Activated T-helper 17 cell treated with anti-CD3 and anti-CD28 coated beads, Interleukin-2, amount 50 U/mL, for 72 hours (primary cell): Measurements from ENCODE around the gene CCER1. TPM values are rescaled to one million over a fixed set of nuclear protein-coding genes. Genes with fewer than 3 reads are reported as not detected.

Source experiments
- ATAC-seq: fragments of 150-1000 bp; cut with Tn5 transposase; replicated peaks from 2 replicates; pipeline ENCODE4 v1.10.0; 2021; ENCODE audit warnings: mild to moderate bottlenecking, moderate library complexity
- H3K27ac Mint-ChIP-seq: one replicate; pipeline ENCODE4 v1.8.0; 2022; ENCODE audit warnings: mixed read lengths
- H3K27me3 Mint-ChIP-seq: one replicate; pipeline ENCODE4 v1.8.0; 2022; ENCODE audit warnings: mixed read lengths
- H3K36me3 Mint-ChIP-seq: one replicate; pipeline ENCODE4 v1.8.0; 2022; ENCODE audit warnings: low read depth, mild to moderate bottlenecking, mixed read lengths
- H3K4me1 Mint-ChIP-seq: one replicate; pipeline ENCODE4 v1.8.0; 2022; ENCODE audit warnings: mixed read lengths
- H3K4me3 Mint-ChIP-seq: one replicate; pipeline ENCODE4 v1.8.0; 2022; ENCODE audit warnings: mild to moderate bottlenecking, mixed read lengths
- H3K9me3 Mint-ChIP-seq: one replicate; pipeline ENCODE4 v1.8.0; 2022; ENCODE audit warnings: mixed read lengths
- total RNA-seq, 2 donors: library from RNA; stranded (reverse); gene quantifications; one replicate each; pipeline ENCODE4 v1.2.3, GENCODE V29; 2022

Gene CCER1
- total RNA-seq, 2 donors from 2014 or later, result not detected

DNA sequence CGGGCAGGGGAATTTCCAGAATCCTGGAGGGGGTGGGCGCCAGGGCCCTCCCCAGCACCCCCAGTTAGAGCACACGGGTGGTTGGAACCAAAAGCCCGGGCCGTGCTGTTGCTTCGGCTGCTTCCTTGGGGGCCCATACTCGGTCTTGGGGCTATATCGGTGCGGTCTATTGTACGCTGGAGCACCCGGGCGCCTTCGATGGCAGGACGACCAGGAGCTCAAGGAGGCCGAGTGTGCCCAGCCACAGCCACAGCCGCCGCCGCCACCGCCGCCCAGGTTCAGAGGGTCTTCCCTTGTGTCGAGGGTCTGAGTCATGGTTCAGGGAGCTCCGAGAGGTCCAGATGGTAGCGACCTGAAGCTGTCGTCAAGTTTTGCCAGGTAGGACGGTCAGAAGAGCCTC, 548 bp downstream of the CCER1 start:
- Mint-ChIP-seq H3K4me1 (no peaks in the 10 kb centered on the region), H3K27ac (no peak overlapping the region), H3K36me3 (no peaks in the 10 kb centered on the region), H3K9me3 (no peaks in the 10 kb centered on the region), H3K4me3 (no peak overlapping the region), H3K27me3 (peaks cover 4% of the 10 kb centered on the region)
- no peak for ATAC-seq

DNA sequence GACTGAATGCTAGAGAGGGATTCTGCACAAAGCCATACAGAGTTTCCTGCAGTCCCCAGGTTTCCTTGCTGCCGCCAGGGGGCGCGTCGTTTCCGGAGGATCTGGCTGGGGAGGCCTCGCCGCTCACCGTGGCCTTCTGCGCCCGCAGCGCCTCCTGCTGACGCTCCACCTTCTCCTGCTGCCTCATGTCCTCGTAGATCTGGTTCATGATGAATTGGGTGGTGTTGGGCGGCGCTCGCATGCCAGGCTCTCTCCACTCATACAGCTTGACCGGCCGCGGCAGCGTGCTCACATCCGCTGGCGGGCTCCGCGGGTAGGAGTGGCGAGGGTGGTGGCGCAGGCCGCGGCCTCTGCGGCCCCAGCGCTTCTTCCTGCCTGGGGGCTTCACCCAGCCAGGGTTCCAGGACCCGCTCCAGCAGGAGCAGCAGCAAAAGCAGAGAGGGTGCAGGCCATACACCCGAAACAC, 987 bp downstream of the CCER1 start:
- ATAC-seq, result no peak
- Mint-ChIP-seq H3K4me1 (no peaks in the 10 kb centered on the region), H3K9me3 (no peaks in the 10 kb centered on the region), H3K36me3 (no peaks in the 10 kb centered on the region), H3K4me3 (no peak overlapping the region), H3K27ac (no peak overlapping the region), H3K27me3 (peaks cover 4% of the 10 kb centered on the region)

DNA sequence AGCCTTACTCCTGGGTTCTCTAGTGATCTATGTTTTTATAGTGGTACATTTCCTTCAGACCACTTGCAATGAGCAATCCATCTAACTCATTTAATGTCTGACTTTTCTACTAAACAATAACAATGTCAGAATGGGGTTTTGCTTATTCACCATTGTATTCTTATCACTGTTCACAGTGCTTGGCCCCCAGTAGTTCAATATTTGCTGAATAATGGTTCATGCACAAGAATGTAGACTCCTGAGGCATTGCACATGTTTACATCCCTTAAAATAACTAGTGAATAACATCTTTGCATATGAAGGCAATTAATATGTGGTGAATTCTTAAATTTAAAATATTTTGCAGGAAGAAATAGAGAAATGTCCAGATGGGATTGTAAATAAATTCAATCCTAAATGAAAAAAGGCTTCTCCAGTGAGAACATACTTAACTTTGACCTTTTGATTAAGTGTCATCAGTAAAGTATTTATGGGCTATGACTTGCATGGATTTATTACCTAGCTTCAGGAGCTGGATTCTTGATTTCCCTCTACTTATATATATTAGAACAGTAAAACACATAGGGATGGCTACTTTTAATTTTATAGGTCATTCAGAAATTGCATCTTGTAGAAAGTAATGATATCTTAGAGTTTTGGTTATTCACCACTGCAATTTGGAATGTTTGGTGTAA, 3.4 kb downstream of the CCER1 start:
- Mint-ChIP-seq H3K36me3 (no peaks in the 10 kb centered on the region), H3K27ac (no peak overlapping the region), H3K4me1 (no peaks in the 10 kb centered on the region), H3K9me3 (no peaks in the 10 kb centered on the region), H3K4me3 (no peak overlapping the region), H3K27me3 (peaks cover 4% of the 10 kb centered on the region)
- ATAC-seq, result no peak

DNA sequence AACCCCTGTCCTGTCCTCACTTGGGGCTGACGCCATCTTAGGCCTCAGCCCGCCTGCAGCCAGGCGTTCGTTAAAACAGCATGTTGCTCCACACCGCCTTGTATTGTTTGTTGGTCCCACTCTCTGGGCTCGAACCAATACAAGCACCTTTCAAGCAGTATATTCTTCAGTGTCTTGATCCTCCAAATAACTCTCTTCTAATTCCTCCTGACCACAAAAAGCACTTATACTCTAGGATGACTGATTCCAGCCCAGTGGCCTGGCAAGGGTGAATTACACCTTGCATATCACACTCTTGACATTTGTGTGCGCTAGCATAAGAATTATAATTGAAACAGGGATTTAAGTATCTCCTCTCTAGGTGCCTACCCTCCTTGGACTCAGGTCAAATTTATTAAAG, 7.1 kb downstream of the CCER1 start:
- H3K4me1 Mint-ChIP-seq, result no peaks in the 10 kb centered on the region
- no peaks in the 10 kb centered on the region for H3K9me3 Mint-ChIP-seq
- H3K4me3 Mint-ChIP-seq, result no peak overlapping the region
- no peaks in the 10 kb centered on the region for H3K27me3 Mint-ChIP-seq
- no peaks in the 10 kb centered on the region for H3K36me3 Mint-ChIP-seq
- no peak overlapping the region for H3K27ac Mint-ChIP-seq
- no peak for ATAC-seq

DNA sequence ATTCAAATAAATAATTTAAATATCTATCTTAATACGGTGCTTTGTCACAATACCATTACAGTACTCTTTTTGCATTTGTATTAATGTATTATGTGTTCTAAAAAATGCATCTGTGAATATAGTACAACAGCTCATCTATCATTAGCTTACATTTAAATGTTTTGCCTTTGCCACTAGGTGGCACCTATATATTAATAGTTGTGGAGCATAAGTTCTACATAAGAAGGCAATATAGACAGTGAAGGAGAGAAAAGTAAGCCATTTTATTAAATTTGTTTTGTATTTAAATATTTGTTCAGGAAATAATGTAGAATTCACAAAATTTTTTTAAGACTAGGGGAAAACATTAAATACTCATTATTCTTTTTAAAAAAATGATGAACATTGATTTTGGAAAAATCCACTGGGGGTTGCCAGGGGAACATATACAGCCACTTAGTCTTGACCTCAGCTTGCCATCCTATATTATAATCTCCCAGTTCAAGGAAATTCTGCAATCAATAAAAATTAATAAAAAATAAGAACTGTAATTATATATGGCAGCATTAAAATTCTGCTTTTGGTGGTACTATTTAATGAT, 9.8 kb downstream of the CCER1 start:
- no peak for ATAC-seq
- no peak overlapping the region for H3K27ac Mint-ChIP-seq
- no peak overlapping the region for H3K4me3 Mint-ChIP-seq
- no peaks in the 10 kb centered on the region for H3K27me3 Mint-ChIP-seq
- no peaks in the 10 kb centered on the region for H3K36me3 Mint-ChIP-seq
- no peaks in the 10 kb centered on the region for H3K4me1 Mint-ChIP-seq
- no peaks in the 10 kb centered on the region for H3K9me3 Mint-ChIP-seq

DNA sequence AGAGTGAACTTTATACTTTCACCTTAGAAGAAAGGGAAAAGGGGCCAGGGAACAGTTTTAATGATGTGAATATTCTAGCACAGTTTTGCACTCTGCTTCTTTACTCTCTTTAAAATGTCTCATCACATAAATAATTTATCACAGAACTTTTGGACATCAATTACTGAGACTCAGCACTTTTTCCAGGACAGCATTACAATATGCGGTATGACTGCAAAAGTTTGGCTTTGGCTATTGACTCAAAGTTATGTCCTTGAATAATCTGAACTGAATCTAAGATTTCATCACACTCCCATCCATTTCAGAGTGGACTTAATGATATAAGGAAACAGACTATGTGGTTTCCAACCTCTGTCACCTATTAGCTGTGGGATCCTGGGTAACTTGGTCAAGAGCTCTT, 11.7 kb downstream of the CCER1 start:
- H3K27ac Mint-ChIP-seq, result no peak overlapping the region
- no peaks in the 10 kb centered on the region for H3K9me3 Mint-ChIP-seq
- peaks cover 8% of the 10 kb centered on the region for H3K27me3 Mint-ChIP-seq
- no peaks in the 10 kb centered on the region for H3K36me3 Mint-ChIP-seq
- no peaks in the 10 kb centered on the region for H3K4me1 Mint-ChIP-seq
- no peak for ATAC-seq
- no peak overlapping the region for H3K4me3 Mint-ChIP-seq

DNA sequence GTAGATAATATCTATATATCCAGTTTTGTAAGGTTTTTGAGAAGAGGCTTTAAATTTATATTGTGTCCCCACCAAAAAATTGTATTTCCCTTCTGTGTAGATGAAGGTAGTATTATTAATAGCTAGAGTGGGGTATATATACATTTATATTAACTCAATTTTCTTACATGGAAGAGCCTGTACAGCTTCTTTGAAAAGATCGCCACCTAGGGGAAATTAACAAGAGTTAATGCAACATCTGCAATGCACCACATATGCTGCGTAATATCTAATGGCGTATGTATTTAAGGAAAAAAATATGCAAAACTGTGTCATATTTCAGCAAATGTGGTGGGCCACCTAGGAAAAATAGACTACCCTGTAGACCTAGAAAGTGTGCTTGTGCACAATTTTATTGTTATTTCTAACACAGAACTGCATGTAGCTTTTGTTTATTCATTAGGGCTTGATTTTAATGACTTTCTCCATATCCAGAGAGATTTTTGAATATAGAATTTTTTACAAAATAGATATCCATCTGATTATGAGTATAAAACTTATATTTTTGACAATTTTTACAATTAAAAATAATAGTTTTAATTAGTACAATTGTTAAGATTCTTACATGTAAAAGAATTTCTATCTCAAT, 14.0 kb downstream of the CCER1 start:
- no peak overlapping the region for H3K4me3 Mint-ChIP-seq
- no peaks in the 10 kb centered on the region for H3K9me3 Mint-ChIP-seq
- no peak overlapping the region for H3K27ac Mint-ChIP-seq
- H3K4me1 Mint-ChIP-seq, result no peaks in the 10 kb centered on the region
- no peaks in the 10 kb centered on the region for H3K36me3 Mint-ChIP-seq
- ATAC-seq, result no peak
- H3K27me3 Mint-ChIP-seq, result peaks cover 19% of the 10 kb centered on the region

DNA sequence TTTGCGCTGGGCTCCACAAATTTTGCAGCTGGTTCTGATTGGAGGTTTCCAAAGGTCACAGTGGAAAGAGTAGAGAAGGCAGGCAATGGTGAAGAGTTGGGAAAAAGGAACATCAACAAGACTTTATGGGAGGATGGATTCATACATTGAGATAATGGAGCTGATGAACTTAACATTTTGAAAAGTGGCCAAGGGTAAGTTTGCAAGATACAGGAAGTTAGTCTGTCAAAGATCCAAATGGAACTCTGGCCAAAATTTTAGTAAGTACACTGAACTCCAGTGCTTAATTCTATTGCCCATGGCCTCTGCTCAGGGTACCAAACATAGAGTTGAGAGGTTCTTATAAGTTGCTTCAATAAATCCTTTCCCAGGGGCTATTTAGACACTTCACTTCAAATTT, 15.6 kb downstream of the CCER1 start:
- no peaks in the 10 kb centered on the region for H3K36me3 Mint-ChIP-seq
- H3K4me1 Mint-ChIP-seq, result no peaks in the 10 kb centered on the region
- no peak overlapping the region for H3K4me3 Mint-ChIP-seq
- H3K27me3 Mint-ChIP-seq, result peaks cover 26% of the 10 kb centered on the region
- no peaks in the 10 kb centered on the region for H3K9me3 Mint-ChIP-seq
- no peak overlapping the region for H3K27ac Mint-ChIP-seq
- no peak for ATAC-seq

DNA sequence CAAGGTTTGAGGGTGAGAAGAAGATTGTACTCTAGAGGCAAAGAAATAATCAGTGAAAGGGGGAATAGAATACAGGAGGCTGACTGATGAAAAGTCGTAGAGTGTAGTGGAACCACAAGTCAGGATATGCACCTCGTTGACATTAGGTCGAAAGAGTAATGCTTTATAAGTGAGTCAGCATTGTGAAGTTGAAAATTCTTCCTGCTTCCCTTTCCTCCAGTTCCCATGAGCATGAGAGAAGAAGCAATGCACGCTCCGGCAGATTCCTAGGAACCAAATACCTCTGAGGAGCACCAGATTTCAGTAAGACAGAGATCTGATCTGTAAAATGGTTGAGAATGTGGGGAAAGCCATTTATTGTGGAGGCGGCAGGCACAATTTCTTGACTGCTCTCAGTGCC, 16.5 kb downstream of the CCER1 start:
- ATAC-seq, result no peak
- H3K4me3 Mint-ChIP-seq, result no peak overlapping the region
- H3K27me3 Mint-ChIP-seq, result peaks cover 26% of the 10 kb centered on the region
- no peaks in the 10 kb centered on the region for H3K9me3 Mint-ChIP-seq
- no peak overlapping the region for H3K27ac Mint-ChIP-seq
- H3K36me3 Mint-ChIP-seq, result no peaks in the 10 kb centered on the region
- H3K4me1 Mint-ChIP-seq, result no peaks in the 10 kb centered on the region

DNA sequence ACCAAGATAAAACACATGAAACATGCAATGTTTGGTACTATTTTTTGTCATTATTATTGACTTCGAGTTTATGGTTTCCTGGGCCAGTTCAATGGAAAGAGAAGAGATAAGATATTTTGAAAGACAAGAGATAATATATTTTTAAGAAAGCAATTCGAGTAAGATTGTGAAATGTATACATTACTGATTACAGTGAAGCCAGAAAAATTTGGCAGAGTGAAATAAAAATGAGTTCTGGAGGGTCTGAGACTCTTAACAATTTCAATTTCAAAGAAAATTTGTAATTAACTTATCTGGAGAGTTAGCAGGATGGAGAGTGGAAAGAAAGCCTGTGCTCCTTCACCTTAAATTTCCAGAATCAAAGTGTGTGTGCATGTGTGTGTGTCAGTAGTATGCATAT, 17.3 kb downstream of the CCER1 start:
- Mint-ChIP-seq H3K27ac (no peak overlapping the region), H3K4me1 (no peaks in the 10 kb centered on the region), H3K36me3 (no peaks in the 10 kb centered on the region), H3K27me3 (peaks cover 26% of the 10 kb centered on the region), H3K9me3 (no peaks in the 10 kb centered on the region), H3K4me3 (no peak overlapping the region)
- ATAC-seq, result no peak

DNA sequence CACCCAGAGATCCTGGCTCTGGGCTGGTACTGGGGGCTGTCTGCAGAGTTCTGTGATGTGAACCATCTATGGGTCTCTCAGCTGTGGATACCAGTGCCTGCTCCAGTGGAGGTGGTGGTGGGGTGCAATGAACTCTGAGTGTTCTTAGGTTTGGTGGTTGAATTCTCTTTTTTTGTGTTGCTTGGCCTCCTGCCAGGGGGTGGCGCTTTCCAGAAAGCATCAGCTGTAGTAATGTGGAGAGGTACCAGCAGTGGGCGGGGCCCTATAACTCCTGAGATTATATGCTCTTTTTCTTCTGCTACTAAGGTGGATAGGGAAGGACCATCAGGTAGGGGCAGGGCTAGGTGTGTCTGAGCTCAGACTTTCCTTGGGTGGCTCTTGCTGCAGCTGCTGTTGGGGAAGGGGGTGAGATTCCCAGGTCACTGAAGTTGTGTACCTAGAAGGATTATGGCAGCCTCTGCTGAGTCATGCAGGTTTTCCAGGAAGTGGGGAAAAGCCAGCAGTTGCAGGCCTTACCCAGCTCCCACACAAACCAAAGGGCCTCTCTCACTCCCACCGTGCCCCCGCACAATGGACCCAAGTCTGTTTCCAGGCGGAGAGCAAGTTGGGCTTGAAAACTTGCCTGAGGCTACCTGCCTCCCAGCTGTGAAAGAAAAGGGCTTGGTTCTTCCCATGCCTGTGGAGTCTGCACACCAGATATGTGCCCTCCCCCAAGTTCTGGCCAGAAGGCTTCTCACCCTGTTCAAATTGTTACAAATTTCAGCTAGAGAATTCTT, 18.6 kb downstream of the CCER1 start:
- Mint-ChIP-seq H3K27me3 (peaks cover 26% of the 10 kb centered on the region), H3K4me3 (no peak overlapping the region), H3K4me1 (no peaks in the 10 kb centered on the region), H3K9me3 (no peaks in the 10 kb centered on the region), H3K36me3 (no peaks in the 10 kb centered on the region), H3K27ac (no peak overlapping the region)
- ATAC-seq, result no peak

DNA sequence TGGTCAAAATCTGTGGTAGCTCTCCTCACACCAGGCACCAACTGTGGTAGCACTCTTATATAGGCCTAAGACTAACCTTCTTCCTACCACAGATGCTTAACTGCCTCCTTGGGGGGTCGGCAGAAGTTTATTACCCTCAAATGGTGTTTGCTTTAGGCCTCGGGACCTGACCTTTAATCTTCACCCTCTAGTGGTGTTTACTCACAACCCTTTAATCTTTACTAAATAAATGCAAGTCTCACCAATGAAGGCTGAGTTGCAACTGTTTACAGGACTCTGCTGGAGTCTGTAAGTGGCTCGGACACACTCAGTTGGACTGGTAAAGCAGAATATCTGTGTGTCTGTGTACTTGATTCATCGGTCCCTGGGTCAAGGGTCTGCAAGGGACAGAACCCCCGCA, 29.4 kb downstream of the CCER1 start:
- ATAC-seq, result no peak
- H3K36me3 Mint-ChIP-seq, result no peaks in the 10 kb centered on the region
- H3K27me3 Mint-ChIP-seq, result peaks cover 3% of the 10 kb centered on the region
- no peaks in the 10 kb centered on the region for H3K4me1 Mint-ChIP-seq
- H3K9me3 Mint-ChIP-seq, result peaks cover 8% of the 10 kb centered on the region
- no peak overlapping the region for H3K27ac Mint-ChIP-seq
- H3K4me3 Mint-ChIP-seq, result no peak overlapping the region

DNA sequence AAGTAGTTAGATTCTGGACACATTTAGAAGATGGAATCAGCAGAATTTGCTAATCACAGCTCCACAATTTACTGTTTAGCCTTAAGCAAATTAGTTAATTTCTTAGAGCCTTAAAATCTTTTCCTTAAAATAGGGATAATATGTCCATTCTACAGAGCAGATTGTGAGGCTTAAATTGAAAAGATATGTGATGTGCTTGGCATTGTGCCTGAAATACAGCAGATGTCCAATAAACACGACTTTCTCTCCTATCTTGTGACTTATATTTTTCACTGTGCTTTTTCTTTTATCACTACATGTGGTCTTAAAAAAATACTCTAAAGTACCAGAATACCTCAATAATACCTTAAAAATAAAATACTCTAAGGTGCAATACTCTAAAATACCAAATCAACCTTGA, 30.6 kb downstream of the CCER1 start:
- no peak overlapping the region for H3K27ac Mint-ChIP-seq
- H3K4me1 Mint-ChIP-seq, result no peaks in the 10 kb centered on the region
- H3K27me3 Mint-ChIP-seq, result peaks cover 3% of the 10 kb centered on the region
- H3K4me3 Mint-ChIP-seq, result no peak overlapping the region
- peaks cover 4% of the 10 kb centered on the region for H3K9me3 Mint-ChIP-seq
- ATAC-seq, result no peak
- H3K36me3 Mint-ChIP-seq, result no peaks in the 10 kb centered on the region

DNA sequence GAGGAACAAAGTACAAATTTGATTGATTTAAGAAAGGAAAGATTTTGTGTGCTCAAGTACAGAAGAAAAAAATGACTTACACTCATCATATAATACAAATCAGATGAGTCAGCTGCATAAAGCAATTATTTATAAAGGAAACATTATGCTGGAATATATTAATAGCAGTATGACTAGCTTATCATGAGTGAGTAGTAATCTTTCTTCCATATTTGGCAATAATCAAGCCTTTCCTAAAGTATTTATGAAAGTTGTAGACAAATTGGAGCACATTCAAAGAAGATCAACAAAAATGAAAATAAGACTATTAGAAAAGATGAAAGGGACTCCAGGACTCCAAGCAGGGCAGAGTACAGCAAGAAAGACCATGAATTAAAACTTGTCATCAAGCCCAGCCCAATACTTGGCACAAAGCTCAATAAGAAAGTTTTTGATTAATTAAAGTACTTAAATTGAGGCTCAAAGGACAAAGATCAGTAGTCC, 32.8 kb downstream of the CCER1 start:
- H3K4me3 Mint-ChIP-seq, result no peak overlapping the region
- no peaks in the 10 kb centered on the region for H3K9me3 Mint-ChIP-seq
- H3K27me3 Mint-ChIP-seq, result peaks cover 10% of the 10 kb centered on the region
- no peak overlapping the region for H3K27ac Mint-ChIP-seq
- no peaks in the 10 kb centered on the region for H3K36me3 Mint-ChIP-seq
- no peak for ATAC-seq
- H3K4me1 Mint-ChIP-seq, result no peaks in the 10 kb centered on the region

DNA sequence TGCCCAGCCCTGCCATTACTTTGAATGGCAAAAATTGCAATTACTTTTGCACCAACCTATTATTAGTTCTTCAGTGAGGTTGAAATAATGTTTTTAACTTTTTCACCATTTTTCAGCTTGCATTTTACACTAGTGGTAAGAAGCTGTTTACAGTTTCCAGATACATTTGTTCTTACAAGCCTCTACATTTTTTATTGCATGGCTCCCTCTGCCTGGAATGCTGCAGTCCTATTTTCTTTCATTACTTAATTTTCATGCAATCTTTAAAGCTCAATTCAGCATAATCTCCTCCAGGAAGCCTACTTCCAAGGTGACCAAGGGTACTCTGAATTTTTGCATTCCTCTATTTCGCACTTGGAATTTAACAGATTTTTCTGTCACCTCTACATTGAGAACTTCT, 33.4 kb downstream of the CCER1 start:
- Mint-ChIP-seq H3K9me3 (no peaks in the 10 kb centered on the region), H3K4me1 (no peaks in the 10 kb centered on the region), H3K27ac (no peak overlapping the region), H3K4me3 (no peak overlapping the region), H3K36me3 (no peaks in the 10 kb centered on the region), H3K27me3 (peaks cover 10% of the 10 kb centered on the region)
- no peak for ATAC-seq
